Measurements from ENCODE around the gene HBS1L.

The HBS1L gene

DNA sequence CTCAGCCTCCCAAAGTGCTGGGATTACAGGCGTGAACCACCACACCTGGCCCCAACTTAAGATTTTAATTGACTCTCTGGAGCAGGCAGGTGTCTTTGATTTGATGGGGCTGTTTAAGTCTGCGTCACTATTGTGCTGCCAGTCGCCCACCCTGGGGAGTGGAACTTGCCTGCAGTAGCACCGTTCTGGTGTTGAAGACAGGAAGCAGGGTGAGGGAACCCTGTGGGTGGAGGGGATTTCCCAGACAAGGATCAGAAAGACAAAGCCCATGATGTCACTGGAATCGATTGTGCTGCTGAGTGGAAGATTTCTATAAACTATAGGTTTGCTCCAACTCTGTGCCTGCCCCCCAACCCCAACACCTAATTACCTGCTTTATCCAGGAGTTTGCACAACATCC lies 115.7 kb downstream of the HBS1L start:
- TF ChIP-seq CTCF (IDR thresholded peaks at IDR 0.05; ENCODE audit: insufficient read depth, low read length, poor library complexity, severe bottlenecking) = no peak
- no peaks in the 10 kb centered on the region for H3K36me3 ChIP-seq (ENCODE audit: control insufficient read depth, insufficient read depth, low read length)
- H3K4me3 ChIP-seq (replicated peaks; ENCODE audit: low read depth, low read length) = no peak overlapping the region
- H3K27me3 ChIP-seq (replicated peaks; ENCODE audit: control insufficient read depth, insufficient read depth, low read length) = no peaks in the 10 kb centered on the region
- no peak for DNase-seq (ENCODE audit: extremely low read depth, insufficient read length)

DNA sequence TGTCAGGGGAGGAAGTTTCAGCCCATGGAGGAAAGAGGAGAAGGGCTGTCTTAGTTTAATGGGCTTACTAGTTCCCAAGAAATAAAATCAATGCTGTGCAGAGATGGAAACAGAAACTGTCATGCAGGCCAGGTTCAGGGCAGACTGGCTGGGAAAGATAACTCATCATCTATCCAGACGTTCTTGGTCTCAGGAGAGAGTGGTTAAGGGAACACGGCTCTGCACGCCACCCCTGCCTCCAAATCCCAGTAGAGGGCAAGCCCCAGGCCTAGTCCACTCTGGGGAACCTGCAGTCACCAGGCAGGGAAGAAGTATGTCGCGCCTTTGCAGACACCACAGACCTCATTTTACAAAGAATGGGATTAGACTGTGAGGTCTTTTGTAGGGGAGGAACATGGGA lies 117.2 kb downstream of the HBS1L start:
- no peak for TF ChIP-seq CTCF (IDR thresholded peaks at IDR 0.05; ENCODE audit: insufficient read depth, low read length, poor library complexity, severe bottlenecking)

GRCh38 chr6:134936931-134937330 lies 117.7 kb downstream of the HBS1L start:
- TF ChIP-seq CTCF (IDR thresholded peaks at IDR 0.05; ENCODE audit: insufficient read depth, low read length, poor library complexity, severe bottlenecking) = no peak
- Histone ChIP-seq H3K4me3 (replicated peaks; ENCODE audit: low read depth, low read length) (no peak overlapping the region), H3K27me3 (replicated peaks; ENCODE audit: control insufficient read depth, insufficient read depth, low read length) (no peaks in the 10 kb centered on the region), H3K36me3 (ENCODE audit: control insufficient read depth, insufficient read depth, low read length) (no peaks in the 10 kb centered on the region)
- DNase-seq (ENCODE audit: extremely low read depth, insufficient read length) = no peak

More for the DNA sequence above, 117.2 kb downstream of the HBS1L start:
- no peaks in the 10 kb centered on the region for H3K27me3 ChIP-seq (replicated peaks; ENCODE audit: control insufficient read depth, insufficient read depth, low read length)
- DNase-seq (ENCODE audit: extremely low read depth, insufficient read length) = no peak
- no peaks in the 10 kb centered on the region for H3K36me3 ChIP-seq (ENCODE audit: control insufficient read depth, insufficient read depth, low read length)
- H3K4me3 ChIP-seq (replicated peaks; ENCODE audit: low read depth, low read length) = no peak overlapping the region

DNA sequence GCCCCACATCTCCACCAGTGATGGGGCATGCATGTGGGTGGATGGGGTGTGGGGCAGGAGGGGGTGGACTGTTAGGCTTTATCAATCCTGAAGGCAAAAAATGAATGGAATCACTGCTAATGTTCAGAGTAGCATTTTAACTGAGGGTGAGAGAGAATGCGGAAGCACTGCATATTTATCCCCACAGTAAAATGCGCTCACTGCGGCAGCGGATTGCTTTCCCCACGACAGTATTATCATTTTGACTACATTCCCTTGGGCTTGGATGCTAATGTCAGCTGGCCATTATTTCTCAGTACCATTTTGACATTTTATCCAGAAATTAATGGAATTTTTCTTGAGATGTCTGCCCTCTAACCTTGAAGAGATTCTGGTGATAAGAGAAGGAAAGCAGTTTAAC lies 118.1 kb downstream of the HBS1L start:
- Histone ChIP-seq H3K36me3 (ENCODE audit: control insufficient read depth, insufficient read depth, low read length) (no peaks in the 10 kb centered on the region), H3K27me3 (replicated peaks; ENCODE audit: control insufficient read depth, insufficient read depth, low read length) (no peaks in the 10 kb centered on the region), H3K4me3 (replicated peaks; ENCODE audit: low read depth, low read length) (no peak overlapping the region)
- TF ChIP-seq CTCF (IDR thresholded peaks at IDR 0.05; ENCODE audit: insufficient read depth, low read length, poor library complexity, severe bottlenecking) = no peak
- DNase-seq (ENCODE audit: extremely low read depth, insufficient read length) = no peak

DNA sequence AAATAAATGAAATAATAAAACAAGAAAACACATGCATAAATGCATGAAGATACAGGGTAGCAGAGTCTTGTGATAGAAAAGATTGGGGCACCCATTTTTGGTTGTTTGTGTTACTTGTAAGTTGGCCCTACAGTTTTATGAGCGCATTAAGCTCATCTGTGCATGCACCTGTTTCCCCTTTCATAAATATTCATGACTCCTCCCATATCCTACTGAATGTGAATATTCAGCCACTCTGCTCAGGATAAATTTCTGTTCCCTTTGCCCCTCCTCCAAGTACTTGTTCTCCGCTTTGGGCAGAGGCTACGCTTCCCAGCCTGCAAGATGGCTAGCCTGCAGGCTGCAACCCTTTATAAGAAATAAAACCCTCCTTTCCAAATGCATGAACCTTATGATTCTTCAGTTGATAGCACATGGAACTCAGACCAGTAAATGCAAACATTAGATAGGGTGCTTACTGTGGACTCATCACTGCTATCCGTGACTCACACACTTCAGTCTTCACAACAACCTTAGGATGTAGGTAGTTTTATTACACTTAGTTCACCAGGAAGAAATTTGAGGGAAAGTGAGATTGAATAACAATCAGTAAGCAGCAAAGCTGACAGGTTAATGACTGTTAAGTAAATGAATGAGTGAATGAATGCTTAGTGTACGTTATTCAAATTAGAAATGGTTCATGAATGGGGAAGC lies 119.7 kb downstream of the HBS1L start:
- no peak for TF ChIP-seq CTCF (IDR thresholded peaks at IDR 0.05; ENCODE audit: insufficient read depth, low read length, poor library complexity, severe bottlenecking)
- Histone ChIP-seq H3K36me3 (ENCODE audit: control insufficient read depth, insufficient read depth, low read length) (no peaks in the 10 kb centered on the region), H3K4me3 (replicated peaks; ENCODE audit: low read depth, low read length) (no peak overlapping the region), H3K27me3 (replicated peaks; ENCODE audit: control insufficient read depth, insufficient read depth, low read length) (no peaks in the 10 kb centered on the region)
- no peak for DNase-seq (ENCODE audit: extremely low read depth, insufficient read length)

Data from GM06990 (cell line).